ENCODE measurements around the gene COL4A3.

COL4A3 gene

DNA sequence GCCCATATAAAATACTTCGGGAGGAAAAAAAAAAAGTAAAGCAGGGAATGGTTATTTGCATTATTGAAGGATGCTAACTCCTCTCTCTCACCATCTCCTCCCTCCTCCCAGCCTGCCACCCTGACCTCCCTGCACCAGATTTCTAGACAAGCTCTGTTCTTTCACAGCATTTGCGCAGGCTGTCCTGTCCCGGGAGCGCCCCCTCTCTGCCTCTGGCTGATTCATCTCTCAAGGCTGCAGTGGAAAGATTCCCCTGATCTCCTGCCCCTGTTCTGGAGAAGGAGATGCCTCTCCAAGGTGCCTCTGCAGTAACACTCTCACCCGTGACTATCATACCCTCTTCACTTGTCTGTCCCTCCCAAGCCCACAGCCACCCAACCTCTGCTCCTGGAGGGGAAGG is 38.9 kb upstream of the COL4A3 start:
- TF ChIP-seq, protein P1, sequence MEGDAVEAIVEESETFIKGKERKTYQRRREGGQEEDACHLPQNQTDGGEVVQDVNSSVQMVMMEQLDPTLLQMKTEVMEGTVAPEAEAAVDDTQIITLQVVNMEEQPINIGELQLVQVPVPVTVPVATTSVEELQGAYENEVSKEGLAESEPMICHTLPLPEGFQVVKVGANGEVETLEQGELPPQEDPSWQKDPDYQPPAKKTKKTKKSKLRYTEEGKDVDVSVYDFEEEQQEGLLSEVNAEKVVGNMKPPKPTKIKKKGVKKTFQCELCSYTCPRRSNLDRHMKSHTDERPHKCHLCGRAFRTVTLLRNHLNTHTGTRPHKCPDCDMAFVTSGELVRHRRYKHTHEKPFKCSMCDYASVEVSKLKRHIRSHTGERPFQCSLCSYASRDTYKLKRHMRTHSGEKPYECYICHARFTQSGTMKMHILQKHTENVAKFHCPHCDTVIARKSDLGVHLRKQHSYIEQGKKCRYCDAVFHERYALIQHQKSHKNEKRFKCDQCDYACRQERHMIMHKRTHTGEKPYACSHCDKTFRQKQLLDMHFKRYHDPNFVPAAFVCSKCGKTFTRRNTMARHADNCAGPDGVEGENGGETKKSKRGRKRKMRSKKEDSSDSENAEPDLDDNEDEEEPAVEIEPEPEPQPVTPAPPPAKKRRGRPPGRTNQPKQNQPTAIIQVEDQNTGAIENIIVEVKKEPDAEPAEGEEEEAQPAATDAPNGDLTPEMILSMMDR (conservative IDR thresholded peaks at IDR 0.05; ENCODE audit: low read length), result no peak
- no peak for DNase-seq (ENCODE audit: low read depth)
- no peak overlapping the region for H3K4me3 ChIP-seq (ENCODE audit: low read length)

DNA sequence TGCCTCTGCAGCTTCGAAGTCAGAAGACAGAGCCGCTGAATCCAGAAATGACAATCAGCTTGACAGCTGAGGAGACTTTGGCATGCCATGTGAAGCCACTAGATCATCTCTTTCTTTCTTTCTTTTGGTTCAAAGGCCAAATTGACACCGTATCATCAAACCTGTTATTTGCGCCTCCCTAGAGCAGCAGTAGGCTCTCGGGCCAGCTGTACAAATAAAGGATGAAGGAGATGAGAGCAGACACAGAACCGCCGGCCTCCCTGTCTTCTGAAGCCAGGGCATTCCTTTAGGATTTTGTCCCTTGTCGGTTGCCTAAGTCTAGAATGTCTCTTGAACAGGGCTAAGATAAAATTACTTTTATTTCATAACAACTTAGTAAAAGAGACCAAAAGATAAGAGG is 37.2 kb upstream of the COL4A3 start:
- TF ChIP-seq, protein P1 (conservative IDR thresholded peaks at IDR 0.05; ENCODE audit: low read length), result no peak
- no peak for DNase-seq (ENCODE audit: low read depth)
- no peak overlapping the region for H3K4me3 ChIP-seq (ENCODE audit: low read length)

DNA sequence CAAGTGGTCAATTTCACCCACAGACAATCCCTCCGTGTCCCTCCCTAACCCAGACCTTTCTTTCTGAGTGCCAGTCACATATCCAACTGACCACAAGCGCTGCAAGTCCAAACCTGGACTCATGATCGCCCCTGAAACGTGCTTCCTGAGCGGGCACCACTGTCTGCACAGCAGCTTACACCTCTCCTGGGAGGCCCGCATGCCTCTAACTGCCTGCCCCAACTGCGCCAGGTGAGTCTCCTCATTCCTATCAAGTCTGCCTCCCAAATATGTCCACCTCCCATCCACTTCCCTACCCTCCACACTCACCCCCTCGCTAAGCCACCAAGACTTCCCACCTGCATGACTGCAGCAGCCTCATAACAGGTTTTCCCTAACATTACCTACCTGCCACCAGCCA is 33.8 kb upstream of the COL4A3 start:
- TF ChIP-seq, protein P1 (conservative IDR thresholded peaks at IDR 0.05; ENCODE audit: low read length), result no peak
- no peak for DNase-seq (ENCODE audit: low read depth)
- H3K4me3 ChIP-seq (ENCODE audit: low read length), result no peak overlapping the region

DNA sequence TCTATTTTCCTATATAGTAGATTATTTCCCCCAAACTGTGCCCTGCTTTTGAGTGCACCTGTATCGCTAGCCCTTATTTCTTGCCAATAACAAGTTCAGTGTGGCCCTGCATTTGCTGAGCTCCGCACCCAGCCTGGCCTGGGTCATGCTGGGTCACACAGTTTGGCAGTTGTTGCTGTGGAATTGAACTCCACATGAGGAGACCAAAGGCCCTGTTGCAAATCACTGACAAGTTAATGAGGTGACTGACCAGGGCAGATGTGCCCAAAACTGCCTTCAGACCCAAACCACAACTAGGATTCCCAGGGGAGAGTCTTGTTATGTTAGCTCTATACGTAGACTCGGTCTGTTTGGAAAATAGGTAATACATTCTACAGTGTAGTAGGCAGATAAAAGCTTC is 31.4 kb upstream of the COL4A3 start:
- H3K4me3 ChIP-seq (ENCODE audit: low read length), result no peak overlapping the region
- TF ChIP-seq, protein P1 (conservative IDR thresholded peaks at IDR 0.05; ENCODE audit: low read length), result no peak
- DNase-seq (ENCODE audit: low read depth), result peak; percentile 12

DNA sequence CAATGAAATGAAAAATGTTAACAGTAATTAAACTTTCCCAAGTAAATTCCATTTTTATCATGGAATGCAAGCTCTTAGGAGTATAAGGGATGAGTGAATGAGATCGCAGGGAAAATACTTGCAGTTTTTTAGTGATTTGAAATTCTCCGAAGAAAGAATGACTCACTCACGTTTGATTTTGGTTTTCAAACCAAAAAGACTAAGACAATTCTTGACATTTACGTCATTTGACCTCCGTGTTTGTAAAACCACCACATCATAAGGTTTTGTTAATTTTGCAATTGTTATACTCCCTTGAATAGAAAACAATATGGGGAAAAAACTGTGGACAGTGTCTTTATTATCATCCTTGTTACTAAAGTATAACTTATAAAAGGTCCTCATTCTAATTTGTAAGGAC is 29.8 kb upstream of the COL4A3 start:
- TF ChIP-seq, protein P1 (conservative IDR thresholded peaks at IDR 0.05; ENCODE audit: low read length), result no peak
- no peak overlapping the region for H3K4me3 ChIP-seq (ENCODE audit: low read length)
- DNase-seq (ENCODE audit: low read depth), result no peak

DNA sequence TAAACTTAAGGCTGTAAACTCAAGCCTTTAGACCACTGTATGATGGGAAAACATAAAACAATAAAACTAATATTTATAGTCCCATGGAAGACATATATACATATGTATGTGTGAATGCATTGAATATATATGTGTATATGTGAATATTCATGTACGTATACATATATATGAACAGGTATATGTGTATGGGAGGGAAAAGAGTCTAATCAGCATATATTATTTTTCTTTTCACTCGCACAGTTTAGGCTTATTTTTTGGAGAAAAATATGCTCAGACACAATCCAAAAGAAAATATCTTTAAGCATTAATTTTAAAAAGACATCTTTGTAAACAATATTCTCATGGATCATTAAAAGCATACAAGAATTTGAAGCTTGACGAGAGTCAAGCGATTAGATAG is 23.1 kb upstream of the COL4A3 start:
- no peak for DNase-seq (ENCODE audit: low read depth)
- no peak overlapping the region for H3K4me3 ChIP-seq (ENCODE audit: low read length)
- TF ChIP-seq, protein P1 (conservative IDR thresholded peaks at IDR 0.05; ENCODE audit: low read length), result no peak

DNA sequence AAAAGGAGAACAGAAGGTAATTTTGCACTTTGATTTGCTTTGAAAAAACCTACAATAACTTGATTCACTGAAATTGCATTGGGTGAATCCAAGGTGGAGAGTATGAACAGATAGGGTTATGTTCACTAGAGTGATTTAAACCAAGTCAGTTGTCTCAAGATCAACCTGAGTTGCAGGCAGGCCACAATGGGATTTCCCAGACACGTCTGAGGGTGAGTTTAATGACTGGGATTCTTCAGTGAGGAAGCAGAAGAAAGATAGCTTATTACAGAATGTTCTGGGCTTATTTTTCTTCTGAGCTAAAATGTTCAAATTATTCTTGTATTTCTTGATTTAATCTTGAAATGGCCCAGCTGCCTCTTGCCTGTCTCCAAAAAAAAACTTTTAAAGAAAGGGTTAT is 20.5 kb upstream of the COL4A3 start:
- TF ChIP-seq, protein P1 (conservative IDR thresholded peaks at IDR 0.05; ENCODE audit: low read length), result no peak
- no peak for DNase-seq (ENCODE audit: low read depth)
- H3K4me3 ChIP-seq (ENCODE audit: low read length), result no peak overlapping the region

Measured in AG10803 (cell line).